Panc1 (cell line): ENCODE measurements around the gene ITSN2. TPM values are rescaled to one million over a fixed set of nuclear protein-coding genes. Genes with fewer than 3 reads are reported as not detected.

Experiments used
- ATAC-seq: fragments of 200-7000 bp; cut with Tn5 transposase; 2 replicates; pipeline ENCODE4 v1.9.1; 2020; ENCODE audit warnings: mild to moderate bottlenecking, moderate library complexity
- BruUV-seq: library from RNA; stranded (reverse); fragments of 400-500 nt; replicated peaks from 2 replicates; lab custom pipeline; 2021; lab: Mats Ljungman, UMichigan
- CTCF ChIA-PET: fragments of 300-600 bp; sonication (Branson Sonifier 250); formaldehyde crosslinking; loops from one replicate; lab custom pipeline; 2022; ENCODE audit warnings: antibody characterized with exemption; lab: Charles Lee
- POLR2A ChIA-PET: fragments of 300-600 bp; sonication (Branson Sonifier 250); formaldehyde crosslinking; loops from one replicate; lab custom pipeline; 2022; ENCODE audit warnings: antibody characterized with exemption; lab: Charles Lee
- DNase-seq: peaks from one replicate; pipeline ENCODE4 v3.0.0-alpha.2; 2010; ENCODE audit warnings: low read depth, low spot score
- H3K27ac ChIP-seq: 2 replicates; pipeline ENCODE4 v1.5.1; 2011; ENCODE audit warnings: mild to moderate bottlenecking, low read length, inconsistent platforms
- H3K27me3 ChIP-seq: fragments of 200-500 bp; sonication (Bioruptor generic); 2 replicates; pipeline ENCODE4 v1.6.0; 2014; ENCODE audit warnings: low read length, inconsistent platforms; ENCODE audit not compliant: control insufficient read depth, insufficient read depth
- H3K36me3 ChIP-seq: fragments of 200-500 bp; sonication (Bioruptor generic); 2 replicates; pipeline ENCODE4 v1.5.1; 2014; ENCODE audit warnings: inconsistent platforms, mild to moderate bottlenecking, low read length, moderate library complexity; ENCODE audit not compliant: control insufficient read depth, insufficient read depth
- H3K4me1 ChIP-seq: 2 replicates; pipeline ENCODE4 v1.5.1; 2011; ENCODE audit warnings: inconsistent platforms, mild to moderate bottlenecking, low read length, moderate library complexity; ENCODE audit not compliant: control insufficient read depth, insufficient read depth
- H3K4me3 ChIP-seq, 2 experiments: 2 replicates each; pipeline ENCODE4 v1.5.1; 2011 to 2012; ENCODE audit warnings: low read depth in 2 of 2, low read length in 2 of 2, mild to moderate bottlenecking in 2 of 2, inconsistent platforms in 1 of 2, moderate library complexity in 1 of 2
- H3K9me3 ChIP-seq: fragments of 200-500 bp; sonication (Bioruptor generic); 2 replicates; pipeline ENCODE4 v1.5.1; 2014; ENCODE audit warnings: low read depth, mild to moderate bottlenecking, inconsistent platforms, low read length, moderate library complexity; ENCODE audit not compliant: control insufficient read depth, insufficient read depth
- POLR2AphosphoS5 ChIP-seq: IDR thresholded peaks from 2 replicates; pipeline ENCODE4 v1.6.1; 2012; ENCODE audit warnings: mild to moderate bottlenecking, low read depth, low read length, moderate library complexity
- SIN3A ChIP-seq: IDR thresholded peaks from 2 replicates; pipeline ENCODE4 v1.6.1; 2012; ENCODE audit warnings: low read depth, mild to moderate bottlenecking, low read length, moderate library complexity, borderline replicate concordance; ENCODE audit not compliant: insufficient read depth
- TCF7L2 ChIP-seq: IDR thresholded peaks from 2 replicates; pipeline ENCODE4 v1.6.1; 2011; ENCODE audit warnings: mild to moderate bottlenecking, low read depth, low read length, inconsistent platforms
- in situ Hi-C: cut with HindIII; loops from 2 replicates; pipeline ENCODE4 v1.10.0; 2016; ENCODE audit warnings: low sequenced_read_pairs, low pct_unique_long_range_greater_than_20kb
- intact Hi-C: fragments of 100-400 bp; cut with micrococcal nuclease; formaldehyde crosslinking; loops from one replicate; pipeline ENCODE4 v1.10.0; 2022; ENCODE audit not compliant: unreplicated experiment
- total RNA-seq: library from RNA; stranded (reverse); gene quantifications from one replicate; pipeline ENCODE4 v1.2.1, GENCODE V29; 2021; ENCODE audit not compliant: unreplicated experiment
- TF ChIP-seq, protein P1 (sequence below), 2 experiments: IDR thresholded peaks; 2 replicates each; pipeline ENCODE4 v1.6.1; 2011 to 2012; ENCODE audit warnings: low read depth in 2 of 2, control low read depth in 1 of 2, low read length in 1 of 2, mild to moderate bottlenecking in 1 of 2, moderate library complexity in 1 of 2; ENCODE audit not compliant: insufficient read depth in 1 of 2
- TF ChIP-seq, protein P2 (sequence below): fragments of 450-650 bp; IDR thresholded peaks from 2 replicates; pipeline ENCODE4 v1.5.1; 2017; ENCODE audit warnings: mild to moderate bottlenecking

ITSN2 gene
- total RNA-seq, 1 experiment from 2014 or later: 57.7 TPM

DNA sequence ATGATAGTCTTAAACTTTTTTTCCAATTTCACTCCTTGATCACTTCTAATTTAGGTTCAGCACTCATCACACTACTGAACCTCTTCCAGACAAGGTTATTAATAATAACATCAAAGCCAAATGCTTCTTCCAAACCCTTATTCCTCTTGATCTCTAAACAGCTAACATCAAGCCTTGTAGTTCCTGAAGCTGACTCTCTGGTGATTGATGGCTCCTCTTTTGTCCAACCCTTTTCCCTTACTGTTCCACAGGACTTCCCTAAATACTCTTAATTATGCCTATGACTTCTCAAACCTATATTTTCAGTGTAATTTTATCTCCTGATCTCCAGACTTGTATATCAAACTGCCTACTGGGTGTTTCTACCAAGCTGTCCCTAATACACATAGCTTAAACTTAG, 101.6 kb downstream of the ITSN2 start:
- Histone ChIP-seq H3K27ac (no peak overlapping the region), H3K27me3 (no peaks in the 10 kb centered on the region), H3K36me3 (peaks cover 14% of the 10 kb centered on the region), H3K4me3 (no peak overlapping the region), H3K4me1 (no peaks in the 10 kb centered on the region), H3K9me3 (no peaks in the 10 kb centered on the region)
- DNase-seq (no peak), ATAC-seq (no peak)
- ChIA-PET POLR2A (no interaction called here), CTCF (no interaction called here)
- no TSS peak for BruUV-seq
- TF ChIP-seq, protein P1, sequence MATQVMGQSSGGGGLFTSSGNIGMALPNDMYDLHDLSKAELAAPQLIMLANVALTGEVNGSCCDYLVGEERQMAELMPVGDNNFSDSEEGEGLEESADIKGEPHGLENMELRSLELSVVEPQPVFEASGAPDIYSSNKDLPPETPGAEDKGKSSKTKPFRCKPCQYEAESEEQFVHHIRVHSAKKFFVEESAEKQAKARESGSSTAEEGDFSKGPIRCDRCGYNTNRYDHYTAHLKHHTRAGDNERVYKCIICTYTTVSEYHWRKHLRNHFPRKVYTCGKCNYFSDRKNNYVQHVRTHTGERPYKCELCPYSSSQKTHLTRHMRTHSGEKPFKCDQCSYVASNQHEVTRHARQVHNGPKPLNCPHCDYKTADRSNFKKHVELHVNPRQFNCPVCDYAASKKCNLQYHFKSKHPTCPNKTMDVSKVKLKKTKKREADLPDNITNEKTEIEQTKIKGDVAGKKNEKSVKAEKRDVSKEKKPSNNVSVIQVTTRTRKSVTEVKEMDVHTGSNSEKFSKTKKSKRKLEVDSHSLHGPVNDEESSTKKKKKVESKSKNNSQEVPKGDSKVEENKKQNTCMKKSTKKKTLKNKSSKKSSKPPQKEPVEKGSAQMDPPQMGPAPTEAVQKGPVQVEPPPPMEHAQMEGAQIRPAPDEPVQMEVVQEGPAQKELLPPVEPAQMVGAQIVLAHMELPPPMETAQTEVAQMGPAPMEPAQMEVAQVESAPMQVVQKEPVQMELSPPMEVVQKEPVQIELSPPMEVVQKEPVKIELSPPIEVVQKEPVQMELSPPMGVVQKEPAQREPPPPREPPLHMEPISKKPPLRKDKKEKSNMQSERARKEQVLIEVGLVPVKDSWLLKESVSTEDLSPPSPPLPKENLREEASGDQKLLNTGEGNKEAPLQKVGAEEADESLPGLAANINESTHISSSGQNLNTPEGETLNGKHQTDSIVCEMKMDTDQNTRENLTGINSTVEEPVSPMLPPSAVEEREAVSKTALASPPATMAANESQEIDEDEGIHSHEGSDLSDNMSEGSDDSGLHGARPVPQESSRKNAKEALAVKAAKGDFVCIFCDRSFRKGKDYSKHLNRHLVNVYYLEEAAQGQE (IDR thresholded peaks at IDR 0.05; ENCODE audit: insufficient read depth in 1 of 2, low read depth in 2 of 2, low read length in 1 of 2): no peak
- TF ChIP-seq, protein P2, sequence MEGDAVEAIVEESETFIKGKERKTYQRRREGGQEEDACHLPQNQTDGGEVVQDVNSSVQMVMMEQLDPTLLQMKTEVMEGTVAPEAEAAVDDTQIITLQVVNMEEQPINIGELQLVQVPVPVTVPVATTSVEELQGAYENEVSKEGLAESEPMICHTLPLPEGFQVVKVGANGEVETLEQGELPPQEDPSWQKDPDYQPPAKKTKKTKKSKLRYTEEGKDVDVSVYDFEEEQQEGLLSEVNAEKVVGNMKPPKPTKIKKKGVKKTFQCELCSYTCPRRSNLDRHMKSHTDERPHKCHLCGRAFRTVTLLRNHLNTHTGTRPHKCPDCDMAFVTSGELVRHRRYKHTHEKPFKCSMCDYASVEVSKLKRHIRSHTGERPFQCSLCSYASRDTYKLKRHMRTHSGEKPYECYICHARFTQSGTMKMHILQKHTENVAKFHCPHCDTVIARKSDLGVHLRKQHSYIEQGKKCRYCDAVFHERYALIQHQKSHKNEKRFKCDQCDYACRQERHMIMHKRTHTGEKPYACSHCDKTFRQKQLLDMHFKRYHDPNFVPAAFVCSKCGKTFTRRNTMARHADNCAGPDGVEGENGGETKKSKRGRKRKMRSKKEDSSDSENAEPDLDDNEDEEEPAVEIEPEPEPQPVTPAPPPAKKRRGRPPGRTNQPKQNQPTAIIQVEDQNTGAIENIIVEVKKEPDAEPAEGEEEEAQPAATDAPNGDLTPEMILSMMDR: no peak
- TF ChIP-seq POLR2AphosphoS5 (no peak), TCF7L2 (no peak), SIN3A (no peak)
- intact Hi-C loops: no loop called here
- in situ Hi-C loops: no loop called here

DNA sequence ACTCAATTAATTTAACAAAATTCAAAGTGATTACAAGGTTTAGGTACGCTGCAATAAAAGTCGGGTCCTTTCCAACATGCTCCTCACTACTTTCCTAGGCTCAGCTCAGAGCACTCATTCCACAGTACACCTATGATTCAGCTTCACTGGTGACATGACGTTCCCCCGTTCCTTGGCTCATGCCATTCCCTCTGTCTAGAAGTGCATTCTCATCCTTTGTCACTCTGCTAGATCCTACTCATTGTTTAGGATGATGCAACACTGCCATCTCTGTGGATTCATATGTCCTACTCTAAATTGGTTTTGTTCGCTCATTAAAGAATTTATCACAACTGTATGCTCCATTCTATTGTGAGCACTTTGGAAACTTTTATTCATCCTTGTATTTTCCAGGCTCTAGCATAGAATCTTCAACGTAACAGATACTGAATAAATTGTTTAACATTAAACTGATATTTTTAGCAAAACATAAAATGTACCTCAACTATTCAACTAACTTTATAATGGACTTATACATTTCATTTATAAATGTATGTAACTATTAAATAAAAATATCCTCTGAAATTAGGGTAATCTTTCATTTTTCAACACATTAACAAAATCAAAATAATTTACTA, 106.9 kb downstream of the ITSN2 start:
- ChIA-PET CTCF (no interaction called here), POLR2A (no interaction called here)
- Histone ChIP-seq H3K27ac (no peak overlapping the region), H3K27me3 (no peaks in the 10 kb centered on the region), H3K36me3 (peaks cover 21% of the 10 kb centered on the region), H3K4me3 (no peak overlapping the region), H3K9me3 (no peaks in the 10 kb centered on the region), H3K4me1 (no peaks in the 10 kb centered on the region)
- ATAC-seq (no peak), DNase-seq (no peak)
- intact Hi-C loops: no loop called here
- in situ Hi-C loops: no loop called here
- no TSS peak for BruUV-seq
- TF ChIP-seq TCF7L2: no peak
- TF ChIP-seq SIN3A: no peak
- TF ChIP-seq, protein P2: no peak
- TF ChIP-seq, protein P1 (IDR thresholded peaks at IDR 0.05; ENCODE audit: insufficient read depth in 1 of 2, low read depth in 2 of 2, low read length in 1 of 2): no peak
